Mammary epithelial cell (primary cell): Measurements from ENCODE around the gene OLFM4.

Experiments
- EZH2 ChIP-seq: IDR thresholded peaks from 2 replicates; pipeline ENCODE4 v1.6.1; 2012; ENCODE audit warnings: low read length, inconsistent platforms, borderline replicate concordance
- TF ChIP-seq, protein P1 (sequence below), 2 donors: IDR thresholded peaks in 1 of 2; conservative IDR thresholded peaks in 1 of 2; 2 replicates each; pipeline ENCODE4 v1.5.1; 2011 to 2012; ENCODE audit warnings: inconsistent platforms in 2 of 2, low read length in 2 of 2, mild to moderate bottlenecking in 2 of 2, control low read depth in 1 of 2, low read depth in 1 of 2; ENCODE audit not compliant: insufficient read depth in 1 of 2; ENCODE audit errors: extremely low read depth in 1 of 2

DNA sequence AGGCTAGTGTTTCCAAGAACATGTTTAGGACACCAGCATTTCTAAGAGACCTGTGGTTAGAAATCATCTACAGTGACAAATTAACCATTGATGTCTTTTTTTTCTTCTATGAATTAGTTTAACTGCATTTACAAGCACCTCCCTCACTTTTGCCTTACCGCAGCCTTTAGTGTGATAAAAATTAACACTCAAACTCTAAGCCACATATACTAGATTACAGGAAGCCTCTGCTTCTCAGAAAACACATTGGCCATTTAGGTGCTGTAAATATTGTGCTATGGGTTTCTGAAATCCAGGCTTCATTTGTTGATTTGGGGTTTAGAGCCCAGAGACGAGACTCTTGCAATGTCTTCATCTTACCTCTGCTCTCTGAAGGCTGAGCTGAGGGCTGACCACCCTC, 34.6 kb upstream of the OLFM4 start:
- TF ChIP-seq, protein P1, sequence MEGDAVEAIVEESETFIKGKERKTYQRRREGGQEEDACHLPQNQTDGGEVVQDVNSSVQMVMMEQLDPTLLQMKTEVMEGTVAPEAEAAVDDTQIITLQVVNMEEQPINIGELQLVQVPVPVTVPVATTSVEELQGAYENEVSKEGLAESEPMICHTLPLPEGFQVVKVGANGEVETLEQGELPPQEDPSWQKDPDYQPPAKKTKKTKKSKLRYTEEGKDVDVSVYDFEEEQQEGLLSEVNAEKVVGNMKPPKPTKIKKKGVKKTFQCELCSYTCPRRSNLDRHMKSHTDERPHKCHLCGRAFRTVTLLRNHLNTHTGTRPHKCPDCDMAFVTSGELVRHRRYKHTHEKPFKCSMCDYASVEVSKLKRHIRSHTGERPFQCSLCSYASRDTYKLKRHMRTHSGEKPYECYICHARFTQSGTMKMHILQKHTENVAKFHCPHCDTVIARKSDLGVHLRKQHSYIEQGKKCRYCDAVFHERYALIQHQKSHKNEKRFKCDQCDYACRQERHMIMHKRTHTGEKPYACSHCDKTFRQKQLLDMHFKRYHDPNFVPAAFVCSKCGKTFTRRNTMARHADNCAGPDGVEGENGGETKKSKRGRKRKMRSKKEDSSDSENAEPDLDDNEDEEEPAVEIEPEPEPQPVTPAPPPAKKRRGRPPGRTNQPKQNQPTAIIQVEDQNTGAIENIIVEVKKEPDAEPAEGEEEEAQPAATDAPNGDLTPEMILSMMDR (conservative IDR thresholded peaks at IDR 0.05 in 1 of 2, IDR thresholded peaks at IDR 0.05 in 1 of 2; ENCODE audit: extremely low read depth in 1 of 2, insufficient read depth in 1 of 2, low read depth in 1 of 2, low read length in 2 of 2): no peak
- no peak for TF ChIP-seq EZH2
